Keratinocyte (primary cell): ENCODE data around the gene HPCAL4. TPM values are rescaled to one million over a fixed set of nuclear protein-coding genes. Genes with fewer than 3 reads are reported as not detected.

Experiments
- DNase-seq: peaks from one replicate; pipeline ENCODE4 v3.0.0-alpha.2; 2011; ENCODE audit warnings: low read depth, missing footprints, low spot score
- FAIRE-seq: peaks from 2 replicates; lab custom pipeline; 2011; peaks lifted over from hg19 to GRCh38; lab: Jason Lieb, UNC
- H2AFZ ChIP-seq: 2 replicates; pipeline ENCODE4 v1.6.0; 2012; ENCODE audit warnings: low read length, control low read depth, inconsistent platforms; ENCODE audit not compliant: control insufficient read depth
- H3K27ac ChIP-seq: 2 replicates; pipeline ENCODE4 v1.5.1; 2011; ENCODE audit warnings: low read length; ENCODE audit not compliant: control insufficient read depth, insufficient read depth
- H3K27me3 ChIP-seq: 3 replicates; pipeline ENCODE4 v1.6.0; 2011; ENCODE audit warnings: low read length; ENCODE audit not compliant: control insufficient read depth, insufficient read depth; ENCODE audit errors: extremely low read depth
- H3K36me3 ChIP-seq, 2 experiments: 2 replicates in 1 of 2; 3 replicates in 1 of 2; pipeline ENCODE4 v1.5.1; 2011; ENCODE audit warnings: low read length in 2 of 2, mild to moderate bottlenecking in 1 of 2; ENCODE audit not compliant: control insufficient read depth in 2 of 2, insufficient read depth in 2 of 2; ENCODE audit errors: extremely low read depth in 1 of 2
- H3K4me1 ChIP-seq: 3 replicates; pipeline ENCODE4 v1.5.1; 2011; ENCODE audit warnings: low read length; ENCODE audit not compliant: control insufficient read depth, insufficient read depth; ENCODE audit errors: extremely low read depth
- H3K4me2 ChIP-seq: 3 replicates; pipeline ENCODE4 v1.6.0; 2011; ENCODE audit warnings: low read depth, low read length; ENCODE audit not compliant: control insufficient read depth, insufficient read depth; ENCODE audit errors: extremely low read depth
- H3K4me3 ChIP-seq, 3 experiments: fragments of 200-600 bp in 1 of 3; sonication (generic) in 1 of 3; 2 replicates in 2 of 3; 3 replicates in 1 of 3; pipeline ENCODE4 v1.5.1; 2011 to 2016; ENCODE audit warnings: low read length in 3 of 3, mild to moderate bottlenecking in 3 of 3, control low read depth in 2 of 3, inconsistent platforms in 1 of 3, low read depth in 1 of 3, mixed read lengths in 1 of 3, mixed run types in 1 of 3, moderate library complexity in 1 of 3; ENCODE audit not compliant: control insufficient read depth in 2 of 3, insufficient read depth in 2 of 3; ENCODE audit errors: extremely low read depth in 1 of 3
- H3K79me2 ChIP-seq: 2 replicates; pipeline ENCODE4 v1.6.0; 2012; ENCODE audit warnings: low read length; ENCODE audit not compliant: control insufficient read depth, insufficient read depth
- H3K9ac ChIP-seq: 3 replicates; pipeline ENCODE4 v1.6.0; 2011; ENCODE audit warnings: low read length; ENCODE audit not compliant: control insufficient read depth, insufficient read depth; ENCODE audit errors: extremely low read depth
- H3K9me1 ChIP-seq: 3 replicates; pipeline ENCODE4 v1.6.0; 2011; ENCODE audit warnings: low read length; ENCODE audit not compliant: control insufficient read depth, insufficient read depth; ENCODE audit errors: extremely low read depth
- H3K9me3 ChIP-seq: 2 replicates; pipeline ENCODE4 v1.5.1; 2012; ENCODE audit warnings: low read depth, low read length; ENCODE audit not compliant: control insufficient read depth
- H4K20me1 ChIP-seq: 3 replicates; pipeline ENCODE4 v1.6.0; 2011; ENCODE audit warnings: low read length; ENCODE audit not compliant: control insufficient read depth, insufficient read depth; ENCODE audit errors: extremely low read depth
- CTCF ChIP-seq, 3 experiments: IDR thresholded peaks in 1 of 3; conservative IDR thresholded peaks in 1 of 3; optimal IDR thresholded peaks in 1 of 3; 2 replicates in 2 of 3; 3 replicates in 1 of 3; pipeline versions ENCODE3 to v1.5.1; 2011; ENCODE audit warnings: low read length in 3 of 3, mild to moderate bottlenecking in 3 of 3, moderate library complexity in 2 of 3, control low read depth in 1 of 3, inconsistent platforms in 1 of 3; ENCODE audit not compliant: insufficient read depth in 2 of 3; ENCODE audit errors: extremely low read depth in 1 of 3
- EZH2 ChIP-seq: IDR thresholded peaks from one replicate; pipeline ENCODE4 v1.6.1; 2012; ENCODE audit warnings: inconsistent platforms, mild to moderate bottlenecking, low read length, moderate library complexity
- dilution Hi-C: fragments of 300-500 bp; cut with MboI; formaldehyde crosslinking; loops from one replicate; pipeline ENCODE4 v1.7.0; 2020; ENCODE audit warnings: low sequenced_read_pairs; ENCODE audit not compliant: extremely low pct_ligation_motif_present
- polyA plus RNA-seq, 5 experiments: library from polyadenylated mRNA; depleted of rRNA in 3 of 5; stranded (reverse) in 3 of 5; stranded (forward) in 1 of 5; unstranded in 1 of 5; fragments of >200 nt; gene quantifications; 1 replicate in 1 of 5; 2 replicates in 3 of 5; 3 replicates in 1 of 5; pipeline versions ENCODE4 v1.2.1 to v1.2.3, GENCODE V29; 2011 to 2012; ENCODE audit warnings: missing spikeins in 2 of 5, low read depth in 1 of 5, low replicate concordance in 1 of 5

HPCAL4 gene
- polyA plus RNA-seq, 1 donor (not counting 4 experiments of a cell fraction or from before 2014, with no cell fraction given) = not detected

- FAIRE-seq = no peak
- Histone ChIP-seq H3K9me3 (no peaks in the 10 kb centered on the region), H4K20me1 (no peaks in the 10 kb centered on the region), H3K79me2 (no peaks in the 10 kb centered on the region), H2AFZ (no peak overlapping the region), H3K4me3 (no peak overlapping the region), H3K9me1 (no peaks in the 10 kb centered on the region), H3K4me2 (no peak overlapping the region), H3K27ac (no peak overlapping the region), H3K36me3 (no peaks in the 10 kb centered on the region), H3K4me1 (peaks cover 6% of the 10 kb centered on the region), H3K9ac (no peak overlapping the region), H3K27me3 (peaks cover 63% of the 10 kb centered on the region)
- dilution Hi-C loops = no loop called here
- DNase-seq = no peak
- TF ChIP-seq CTCF (optimal IDR thresholded peaks at IDR 0.05 in 1 of 3, IDR thresholded peaks at IDR 0.05 in 1 of 3, conservative IDR thresholded peaks at IDR 0.05 in 1 of 3; ENCODE audit: extremely low read depth in 1 of 3, insufficient read depth in 2 of 3, low read length in 3 of 3) (no peak), EZH2 (no peak)
Measured at GRCh38 chr1:39696448-39696847, 5.2 kb upstream of the HPCAL4 start.

- Histone ChIP-seq H3K4me3 (no peak overlapping the region), H3K27me3 (peaks cover 69% of the 10 kb centered on the region), H2AFZ (no peak overlapping the region), H3K36me3 (no peaks in the 10 kb centered on the region), H3K4me2 (no peak overlapping the region), H3K79me2 (no peaks in the 10 kb centered on the region), H4K20me1 (no peaks in the 10 kb centered on the region), H3K9me3 (no peaks in the 10 kb centered on the region), H3K9me1 (no peaks in the 10 kb centered on the region), H3K9ac (no peak overlapping the region), H3K4me1 (peaks cover 8% of the 10 kb centered on the region), H3K27ac (no peak overlapping the region)
- no peak for FAIRE-seq
- no peak for TF ChIP-seq EZH2
- TF ChIP-seq CTCF (optimal IDR thresholded peaks at IDR 0.05 in 1 of 3, IDR thresholded peaks at IDR 0.05 in 1 of 3, conservative IDR thresholded peaks at IDR 0.05 in 1 of 3; ENCODE audit: extremely low read depth in 1 of 3, insufficient read depth in 2 of 3, low read length in 3 of 3) = no peak
- DNase-seq = no peak
- dilution Hi-C loops = no loop called here
Measured at GRCh38 chr1:39695016-39695415, 3.8 kb upstream of the HPCAL4 start.
